ENCODE measurements around the gene BICRA. TPM values are rescaled to one million over a fixed set of nuclear protein-coding genes. Genes with fewer than 3 reads are reported as not detected.

Gene BICRA
- total RNA-seq, 4 donors from 2014 or later = 10.7 to 33.6 (median 22.9) TPM

DNA sequence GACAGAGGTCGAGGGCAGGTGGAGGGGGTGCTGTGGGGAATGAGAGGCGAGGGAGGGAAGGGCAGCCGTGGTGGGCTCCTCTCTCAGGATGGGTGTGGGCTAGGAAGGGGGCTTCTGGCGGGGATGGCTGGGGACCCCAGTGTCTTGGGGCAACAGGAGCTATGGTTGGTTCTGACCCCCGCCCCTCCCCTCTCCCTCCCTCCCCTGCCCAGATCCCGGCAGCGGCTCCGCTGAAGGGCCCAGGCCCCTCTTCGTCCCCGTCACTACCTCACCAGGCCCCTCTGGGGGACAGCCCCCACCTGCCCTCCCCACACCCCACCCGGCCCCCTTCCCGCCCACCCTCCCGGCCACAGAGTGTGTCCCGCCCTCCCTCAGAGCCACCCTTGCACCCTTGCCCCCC, 85.0 kb downstream of the BICRA start:
- Histone ChIP-seq H3K4me1 (peaks cover 5% of the 10 kb centered on the region), H3K27ac (no peak overlapping the region), H3K27me3 (no peaks in the 10 kb centered on the region), H3K9me3 (no peaks in the 10 kb centered on the region), H3K4me3 (no peak overlapping the region), H3K36me3 (peaks cover 53% of the 10 kb centered on the region)
- DNase-seq (ENCODE audit: low spot score in 2 of 2) = no peak
- 84% methylated on average over 7 of the region's 14 CpGs for WGBS
- TF ChIP-seq EP300 (IDR thresholded peaks at IDR 0.05) (no peak), POLR2AphosphoS5 (IDR thresholded peaks at IDR 0.05) (no peak), POLR2A (IDR thresholded peaks at IDR 0.05) (no peak)
- TF ChIP-seq, protein P1, sequence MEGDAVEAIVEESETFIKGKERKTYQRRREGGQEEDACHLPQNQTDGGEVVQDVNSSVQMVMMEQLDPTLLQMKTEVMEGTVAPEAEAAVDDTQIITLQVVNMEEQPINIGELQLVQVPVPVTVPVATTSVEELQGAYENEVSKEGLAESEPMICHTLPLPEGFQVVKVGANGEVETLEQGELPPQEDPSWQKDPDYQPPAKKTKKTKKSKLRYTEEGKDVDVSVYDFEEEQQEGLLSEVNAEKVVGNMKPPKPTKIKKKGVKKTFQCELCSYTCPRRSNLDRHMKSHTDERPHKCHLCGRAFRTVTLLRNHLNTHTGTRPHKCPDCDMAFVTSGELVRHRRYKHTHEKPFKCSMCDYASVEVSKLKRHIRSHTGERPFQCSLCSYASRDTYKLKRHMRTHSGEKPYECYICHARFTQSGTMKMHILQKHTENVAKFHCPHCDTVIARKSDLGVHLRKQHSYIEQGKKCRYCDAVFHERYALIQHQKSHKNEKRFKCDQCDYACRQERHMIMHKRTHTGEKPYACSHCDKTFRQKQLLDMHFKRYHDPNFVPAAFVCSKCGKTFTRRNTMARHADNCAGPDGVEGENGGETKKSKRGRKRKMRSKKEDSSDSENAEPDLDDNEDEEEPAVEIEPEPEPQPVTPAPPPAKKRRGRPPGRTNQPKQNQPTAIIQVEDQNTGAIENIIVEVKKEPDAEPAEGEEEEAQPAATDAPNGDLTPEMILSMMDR (IDR thresholded peaks at IDR 0.05) = no peak

- H3K36me3 ChIP-seq = peaks cover 56% of the 10 kb centered on the region
Measured at GRCh38 chr19:47694466-47695273, 85.7 kb downstream of the BICRA start.

DNA sequence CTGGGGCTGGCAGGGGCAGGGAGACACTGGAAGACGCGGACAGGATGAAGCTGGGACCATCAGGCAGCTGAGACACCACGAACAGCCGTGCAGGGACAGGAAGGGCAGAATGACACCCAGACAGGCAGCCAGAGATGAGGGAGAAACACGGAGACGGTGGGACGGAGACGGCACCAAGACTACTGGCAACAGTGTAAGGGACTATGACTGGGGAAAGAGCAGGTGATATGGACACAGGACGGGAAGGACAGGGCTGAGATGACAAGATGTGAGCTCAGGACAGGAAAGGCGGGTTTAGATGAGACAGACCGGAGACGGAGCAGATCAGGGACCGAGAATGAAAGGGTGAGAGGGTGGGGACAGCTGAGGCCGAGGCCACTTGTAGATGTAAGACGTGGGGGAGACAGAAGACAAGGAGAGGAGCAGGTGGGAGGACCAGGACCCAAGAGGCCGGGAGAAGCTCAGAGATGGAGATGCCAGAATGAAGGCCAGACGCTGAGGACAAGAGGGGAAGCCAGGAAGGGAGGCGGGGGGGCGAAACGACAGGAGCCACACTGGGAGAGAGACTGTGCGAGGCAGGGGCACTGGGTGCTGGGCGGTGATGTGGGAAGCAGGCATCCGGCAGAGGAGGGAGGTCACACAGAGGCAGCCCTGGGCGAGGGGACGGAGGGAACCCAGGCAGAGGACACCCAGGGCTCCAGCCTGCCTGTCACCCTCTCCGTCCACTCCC, 86.8 kb downstream of the BICRA start:
- TF ChIP-seq, protein P1 (IDR thresholded peaks at IDR 0.05) = no peak
- TF ChIP-seq EP300 (IDR thresholded peaks at IDR 0.05) (no peak), POLR2A (IDR thresholded peaks at IDR 0.05) (no peak), POLR2AphosphoS5 (IDR thresholded peaks at IDR 0.05) (no peak)
- 88% methylated on average over 26 of the region's 26 CpGs for WGBS

More at GRCh38 chr19:47694466-47695273, 85.7 kb downstream of the BICRA start:
- Histone ChIP-seq H3K4me1 (peaks cover 5% of the 10 kb centered on the region), H3K27me3 (no peaks in the 10 kb centered on the region), H3K27ac (no peak overlapping the region), H3K9me3 (no peaks in the 10 kb centered on the region), H3K4me3 (no peak overlapping the region)
- no peak for DNase-seq (ENCODE audit: low spot score in 2 of 2)
- TF ChIP-seq POLR2A (IDR thresholded peaks at IDR 0.05) (no peak), POLR2AphosphoS5 (IDR thresholded peaks at IDR 0.05) (no peak), EP300 (IDR thresholded peaks at IDR 0.05) (no peak)
- TF ChIP-seq, protein P1 (IDR thresholded peaks at IDR 0.05) = no peak
- 91% methylated on average over 28 of the region's 28 CpGs for WGBS

GRCh38 chr19:47696635-47697034, 87.7 kb downstream of the BICRA start:
- Histone ChIP-seq H3K36me3 (peaks cover 60% of the 10 kb centered on the region), H3K4me1 (peaks cover 5% of the 10 kb centered on the region), H3K9me3 (no peaks in the 10 kb centered on the region), H3K4me3 (no peak overlapping the region), H3K27ac (no peak overlapping the region), H3K27me3 (no peaks in the 10 kb centered on the region)
- no peak for DNase-seq (ENCODE audit: low spot score in 2 of 2)
- WGBS = 88% methylated on average over 5 of the region's 8 CpGs
- TF ChIP-seq EP300 (IDR thresholded peaks at IDR 0.05) (no peak), POLR2AphosphoS5 (IDR thresholded peaks at IDR 0.05) (no peak), POLR2A (IDR thresholded peaks at IDR 0.05) (no peak)
- TF ChIP-seq, protein P1 (IDR thresholded peaks at IDR 0.05) = no peak

More for the DNA sequence above, 86.8 kb downstream of the BICRA start:
- DNase-seq (ENCODE audit: low spot score in 2 of 2) = no peak
- Histone ChIP-seq H3K4me3 (no peak overlapping the region), H3K9me3 (no peaks in the 10 kb centered on the region), H3K27me3 (no peaks in the 10 kb centered on the region), H3K36me3 (peaks cover 58% of the 10 kb centered on the region), H3K4me1 (peaks cover 5% of the 10 kb centered on the region), H3K27ac (no peak overlapping the region)
